Upper lobe of right lung (tissue), 1 donor: ENCODE results near the gene GALNT2. TPM values are rescaled to one million over a fixed set of nuclear protein-coding genes. Genes with fewer than 3 reads are reported as not detected.

Experiments
- ATAC-seq: fragments of 200-7000 bp; cut with Tn5 transposase; one replicate; pipeline ENCODE4 v1.9.1; 2020; ENCODE audit warnings: mild to moderate bottlenecking, moderate library complexity
- DNase-seq: peaks from one replicate; pipeline ENCODE4 v3.0.0-alpha.2; 2020
- H3K27ac ChIP-seq: fragments of 200-600 bp; one replicate; pipeline ENCODE4 v1.8.0; 2022
- H3K27me3 ChIP-seq: fragments of 200-600 bp; one replicate; pipeline ENCODE4 v1.8.0; 2022; ENCODE audit warnings: mild to moderate bottlenecking
- H3K36me3 ChIP-seq: fragments of 200-600 bp; one replicate; pipeline ENCODE4 v1.8.0; 2022
- H3K4me1 ChIP-seq: fragments of 200-600 bp; one replicate; pipeline ENCODE4 v1.8.0; 2022
- H3K4me3 ChIP-seq: fragments of 200-600 bp; one replicate; pipeline ENCODE4 v1.8.0; 2022; ENCODE audit warnings: mild to moderate bottlenecking
- H3K9me3 ChIP-seq: fragments of 200-600 bp; one replicate; pipeline ENCODE4 v1.8.0; 2022
- CTCF ChIP-seq: fragments of 200-600 bp; IDR thresholded peaks from one replicate; pipeline ENCODE4 v1.8.0; 2022; ENCODE audit warnings: antibody characterized with exemption
- intact Hi-C: fragments of 100-400 bp; cut with DNase I; formaldehyde crosslinking; loops from one replicate; pipeline ENCODE4 v1.11.0; 2022
- total RNA-seq: library from RNA; stranded (reverse); fragmentation: NEBNext Ultra II Directional; extraction: Animal tissue kit (Norgen Biotek cat#: 25700); gene quantifications from one replicate; pipeline ENCODE4 v1.2.1, GENCODE V29; 2021
- donor health status: DM: no; HTN: yes; CAD: no; lungs with severe emphysema.

Gene GALNT2
- total RNA-seq, 1 donor from 2014 or later, result 55.1 TPM

- H3K9me3 ChIP-seq, result no peaks in the 10 kb centered on the region
- H3K36me3 ChIP-seq, result peaks cover 71% of the 10 kb centered on the region
- no peaks in the 10 kb centered on the region for H3K27me3 ChIP-seq
- no peaks in the 10 kb centered on the region for H3K4me1 ChIP-seq
- H3K27ac ChIP-seq, result no peak overlapping the region
- H3K4me3 ChIP-seq, result no peak overlapping the region
- intact Hi-C loops, result no loop called here
- ATAC-seq, result no peak
- TF ChIP-seq CTCF, result no peak
- no peak for DNase-seq
Measured at GRCh38 chr1:230253150-230253549, 186.1 kb downstream of the GALNT2 start.

- H3K4me3 ChIP-seq, result no peak overlapping the region
- H3K27ac ChIP-seq, result no peak overlapping the region
- H3K4me1 ChIP-seq, result no peaks in the 10 kb centered on the region
- ATAC-seq, result no peak
- H3K9me3 ChIP-seq, result no peaks in the 10 kb centered on the region
- TF ChIP-seq CTCF, result no peak
- no peaks in the 10 kb centered on the region for H3K27me3 ChIP-seq
- no peak for DNase-seq
- peaks cover 60% of the 10 kb centered on the region for H3K36me3 ChIP-seq
- intact Hi-C loops, result no loop called here
Measured at GRCh38 chr1:230254265-230254664, 187.2 kb downstream of the GALNT2 start.

- DNase-seq (no peak), ATAC-seq (peak; percentile 12)
- no peak overlapping the region for H3K4me3 ChIP-seq
- no peaks in the 10 kb centered on the region for H3K4me1 ChIP-seq
- H3K27me3 ChIP-seq, result no peaks in the 10 kb centered on the region
- intact Hi-C loops, result no loop called here
- TF ChIP-seq CTCF, result no peak
- H3K36me3 ChIP-seq, result peaks cover 51% of the 10 kb centered on the region
- no peaks in the 10 kb centered on the region for H3K9me3 ChIP-seq
- H3K27ac ChIP-seq, result no peak overlapping the region
Measured at GRCh38 chr1:230255116-230255515, 188.1 kb downstream of the GALNT2 start.

- Histone ChIP-seq H3K36me3 (peaks cover 43% of the 10 kb centered on the region), H3K4me1 (no peaks in the 10 kb centered on the region), H3K4me3 (no peak overlapping the region), H3K27ac (no peak overlapping the region), H3K9me3 (no peaks in the 10 kb centered on the region), H3K27me3 (no peaks in the 10 kb centered on the region)
- TF ChIP-seq CTCF, result no peak
- ATAC-seq, result no peak
- intact Hi-C loops, result no loop called here
- no peak for DNase-seq
Measured at GRCh38 chr1:230255991-230256390, 189.0 kb downstream of the GALNT2 start.

- Histone ChIP-seq H3K36me3 (peaks cover 38% of the 10 kb centered on the region), H3K27ac (no peak overlapping the region), H3K27me3 (no peaks in the 10 kb centered on the region), H3K9me3 (no peaks in the 10 kb centered on the region), H3K4me3 (no peak overlapping the region), H3K4me1 (no peaks in the 10 kb centered on the region)
- DNase-seq (no peak), ATAC-seq (no peak)
- intact Hi-C loops, result no loop called here
- no peak for TF ChIP-seq CTCF
Measured at GRCh38 chr1:230256896-230257295, 189.9 kb downstream of the GALNT2 start.

GRCh38 chr1:230259621-230260020 is 192.6 kb downstream of the GALNT2 start:
- intact Hi-C loops, result no loop called here
- ATAC-seq (no peak), DNase-seq (peak; percentile 8)
- Histone ChIP-seq H3K36me3 (peaks cover 44% of the 10 kb centered on the region), H3K9me3 (no peaks in the 10 kb centered on the region), H3K27ac (no peak overlapping the region), H3K27me3 (no peaks in the 10 kb centered on the region), H3K4me1 (no peaks in the 10 kb centered on the region), H3K4me3 (no peak overlapping the region)
- TF ChIP-seq CTCF, result no peak
